ENCODE measurements around the gene CYP21A2. TPM values are rescaled to one million over a fixed set of nuclear protein-coding genes. Genes with fewer than 3 reads are reported as not detected.
"Not testable (repeated sequence)": the region's sequence is repeated elsewhere in the genome, so short reads cannot be mapped to it uniquely, and the experiment has no call there.

Gene CYP21A2
- total RNA-seq, 1 donor from 2014 or later: 0.44 TPM

DNA sequence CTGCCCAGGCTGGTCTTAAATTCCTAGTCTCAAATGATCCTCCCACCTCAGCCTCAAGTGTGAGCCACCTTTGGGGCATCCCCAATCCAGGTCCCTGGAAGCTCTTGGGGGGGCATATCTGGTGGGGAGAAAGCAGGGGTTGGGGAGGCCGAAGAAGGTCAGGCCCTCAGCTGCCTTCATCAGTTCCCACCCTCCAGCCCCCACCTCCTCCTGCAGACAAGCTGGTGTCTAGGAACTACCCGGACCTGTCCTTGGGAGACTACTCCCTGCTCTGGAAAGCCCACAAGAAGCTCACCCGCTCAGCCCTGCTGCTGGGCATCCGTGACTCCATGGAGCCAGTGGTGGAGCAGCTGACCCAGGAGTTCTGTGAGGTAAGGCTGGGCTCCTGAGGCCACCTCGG, 663 bp downstream of the CYP21A2 start:
- H3K4me3 Mint-ChIP-seq (ENCODE audit: unreplicated experiment); H3K4me1 Mint-ChIP-seq (ENCODE audit: unreplicated experiment); H3K36me3 Mint-ChIP-seq (ENCODE audit: low read depth, unreplicated experiment); DNase-seq (ENCODE audit: low spot score); H3K27me3 Mint-ChIP-seq (ENCODE audit: unreplicated experiment); H3K27ac Mint-ChIP-seq (ENCODE audit: unreplicated experiment); H3K9me3 Mint-ChIP-seq (ENCODE audit: unreplicated experiment): not testable (repeated sequence)

DNA sequence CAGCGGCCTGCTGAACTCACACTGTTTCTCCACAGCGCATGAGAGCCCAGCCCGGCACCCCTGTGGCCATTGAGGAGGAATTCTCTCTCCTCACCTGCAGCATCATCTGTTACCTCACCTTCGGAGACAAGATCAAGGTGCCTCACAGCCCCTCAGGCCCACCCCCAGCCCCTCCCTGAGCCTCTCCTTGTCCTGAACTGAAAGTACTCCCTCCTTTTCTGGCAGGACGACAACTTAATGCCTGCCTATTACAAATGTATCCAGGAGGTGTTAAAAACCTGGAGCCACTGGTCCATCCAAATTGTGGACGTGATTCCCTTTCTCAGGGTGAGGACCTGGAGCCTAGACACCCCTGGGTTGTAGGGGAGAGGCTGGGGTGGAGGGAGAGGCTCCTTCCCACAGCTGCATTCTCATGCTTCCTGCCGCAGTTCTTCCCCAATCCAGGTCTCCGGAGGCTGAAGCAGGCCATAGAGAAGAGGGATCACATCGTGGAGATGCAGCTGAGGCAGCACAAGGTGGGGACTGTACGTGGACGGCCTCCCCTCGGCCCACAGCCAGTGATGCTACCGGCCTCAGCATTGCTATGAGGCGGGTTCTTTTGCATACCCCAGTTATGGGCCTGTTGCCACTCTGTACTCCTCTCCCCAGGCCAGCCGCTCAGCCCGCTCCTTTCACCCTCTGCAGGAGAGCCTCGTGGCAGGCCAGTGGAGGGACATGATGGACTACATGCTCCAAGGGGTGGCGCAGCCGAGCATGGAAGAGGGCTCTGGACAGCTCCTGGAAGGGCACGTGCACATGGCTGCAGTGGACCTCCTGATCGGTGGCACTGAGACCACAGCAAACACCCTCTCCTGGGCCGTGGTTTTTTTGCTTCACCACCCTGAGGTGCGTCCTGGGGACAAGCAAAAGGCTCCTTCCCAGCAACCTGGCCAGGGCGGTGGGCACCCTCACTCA, 1.4 kb downstream of the CYP21A2 start:
- not testable (repeated sequence) for H3K36me3 Mint-ChIP-seq (ENCODE audit: low read depth, unreplicated experiment); DNase-seq (ENCODE audit: low spot score); H3K27me3 Mint-ChIP-seq (ENCODE audit: unreplicated experiment); H3K27ac Mint-ChIP-seq (ENCODE audit: unreplicated experiment); H3K4me3 Mint-ChIP-seq (ENCODE audit: unreplicated experiment); H3K4me1 Mint-ChIP-seq (ENCODE audit: unreplicated experiment); H3K9me3 Mint-ChIP-seq (ENCODE audit: unreplicated experiment)

DNA sequence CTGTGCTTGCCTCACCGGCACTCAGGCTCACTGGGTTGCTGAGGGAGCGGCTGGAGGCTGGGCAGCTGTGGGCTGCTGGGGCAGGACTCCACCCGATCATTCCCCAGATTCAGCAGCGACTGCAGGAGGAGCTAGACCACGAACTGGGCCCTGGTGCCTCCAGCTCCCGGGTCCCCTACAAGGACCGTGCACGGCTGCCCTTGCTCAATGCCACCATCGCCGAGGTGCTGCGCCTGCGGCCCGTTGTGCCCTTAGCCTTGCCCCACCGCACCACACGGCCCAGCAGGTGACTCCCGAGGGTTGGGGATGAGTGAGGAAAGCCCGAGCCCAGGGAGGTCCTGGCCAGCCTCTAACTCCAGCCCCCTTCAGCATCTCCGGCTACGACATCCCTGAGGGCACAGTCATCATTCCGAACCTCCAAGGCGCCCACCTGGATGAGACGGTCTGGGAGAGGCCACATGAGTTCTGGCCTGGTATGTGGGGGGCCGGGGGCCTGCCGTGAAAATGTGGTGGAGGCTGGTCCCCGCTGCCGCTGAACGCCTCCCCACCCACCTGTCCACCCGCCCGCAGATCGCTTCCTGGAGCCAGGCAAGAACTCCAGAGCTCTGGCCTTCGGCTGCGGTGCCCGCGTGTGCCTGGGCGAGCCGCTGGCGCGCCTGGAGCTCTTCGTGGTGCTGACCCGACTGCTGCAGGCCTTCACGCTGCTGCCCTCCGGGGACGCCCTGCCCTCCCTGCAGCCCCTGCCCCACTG, 2.3 kb downstream of the CYP21A2 start:
- not testable (repeated sequence) for H3K4me3 Mint-ChIP-seq (ENCODE audit: unreplicated experiment); H3K9me3 Mint-ChIP-seq (ENCODE audit: unreplicated experiment); H3K4me1 Mint-ChIP-seq (ENCODE audit: unreplicated experiment); H3K27me3 Mint-ChIP-seq (ENCODE audit: unreplicated experiment); DNase-seq (ENCODE audit: low spot score); H3K36me3 Mint-ChIP-seq (ENCODE audit: low read depth, unreplicated experiment); H3K27ac Mint-ChIP-seq (ENCODE audit: unreplicated experiment)

DNA sequence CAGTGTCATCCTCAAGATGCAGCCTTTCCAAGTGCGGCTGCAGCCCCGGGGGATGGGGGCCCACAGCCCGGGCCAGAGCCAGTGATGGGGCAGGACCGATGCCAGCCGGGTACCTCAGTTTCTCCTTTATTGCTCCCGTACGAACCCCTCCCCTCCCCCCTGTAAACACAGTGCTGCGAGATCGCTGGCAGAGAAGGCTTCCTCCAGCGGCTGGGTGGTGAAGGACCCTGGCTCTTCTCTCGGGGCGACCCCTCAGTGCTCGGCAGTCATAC, 2.8 kb downstream of the CYP21A2 start:
- not testable (repeated sequence) for H3K4me1 Mint-ChIP-seq (ENCODE audit: unreplicated experiment); H3K36me3 Mint-ChIP-seq (ENCODE audit: low read depth, unreplicated experiment)

DNA sequence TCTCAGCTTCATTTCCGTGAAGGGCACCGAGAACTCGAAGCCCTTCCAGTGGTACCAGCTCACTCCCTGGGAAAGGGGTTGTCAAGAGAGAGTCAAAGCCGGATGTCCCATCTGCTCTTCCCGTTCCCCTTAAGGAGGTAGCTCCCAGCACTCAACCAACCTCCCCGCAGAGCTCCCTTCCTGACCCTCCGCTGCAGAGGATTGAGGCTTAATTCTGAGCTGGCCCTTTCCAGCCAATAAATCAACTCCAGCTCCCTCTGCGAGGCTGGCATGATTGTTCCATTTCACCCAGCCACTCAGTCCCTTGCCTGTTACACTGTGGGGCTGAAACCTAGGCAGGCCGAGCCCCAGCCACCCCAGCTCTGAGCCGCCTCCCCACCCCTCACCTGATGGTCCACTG, 3.2 kb downstream of the CYP21A2 start:
- not testable (repeated sequence) for DNase-seq (ENCODE audit: low spot score); H3K4me1 Mint-ChIP-seq (ENCODE audit: unreplicated experiment); H3K9me3 Mint-ChIP-seq (ENCODE audit: unreplicated experiment); H3K36me3 Mint-ChIP-seq (ENCODE audit: low read depth, unreplicated experiment); H3K27ac Mint-ChIP-seq (ENCODE audit: unreplicated experiment); H3K4me3 Mint-ChIP-seq (ENCODE audit: unreplicated experiment); H3K27me3 Mint-ChIP-seq (ENCODE audit: unreplicated experiment)

More for the DNA sequence above, 2.8 kb downstream of the CYP21A2 start:
- H3K4me3 Mint-ChIP-seq (ENCODE audit: unreplicated experiment); H3K27me3 Mint-ChIP-seq (ENCODE audit: unreplicated experiment); H3K9me3 Mint-ChIP-seq (ENCODE audit: unreplicated experiment); DNase-seq (ENCODE audit: low spot score); H3K27ac Mint-ChIP-seq (ENCODE audit: unreplicated experiment): not testable (repeated sequence)

DNA sequence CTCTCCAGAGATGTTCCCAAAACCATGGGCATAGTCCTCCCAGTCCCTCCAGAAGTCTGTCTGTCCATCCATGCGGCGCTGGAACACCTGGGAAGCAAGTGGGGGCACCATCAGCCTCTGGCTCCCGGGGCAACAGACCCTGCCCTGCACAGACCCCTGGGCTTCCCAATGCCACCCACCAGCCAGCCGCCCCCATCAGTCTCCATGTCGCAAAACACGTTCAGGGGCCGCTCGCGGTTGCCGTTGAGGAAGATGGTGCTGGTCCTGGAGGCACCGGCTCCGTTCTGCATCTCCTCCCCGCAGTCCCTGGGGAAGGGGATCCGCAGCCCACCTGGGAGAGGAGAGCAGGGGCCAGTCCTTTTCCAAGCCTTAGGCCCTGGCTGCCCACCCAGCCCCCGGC, 4.1 kb downstream of the CYP21A2 start:
- H3K36me3 Mint-ChIP-seq (ENCODE audit: low read depth, unreplicated experiment); H3K4me3 Mint-ChIP-seq (ENCODE audit: unreplicated experiment); H3K27me3 Mint-ChIP-seq (ENCODE audit: unreplicated experiment); DNase-seq (ENCODE audit: low spot score); H3K9me3 Mint-ChIP-seq (ENCODE audit: unreplicated experiment); H3K27ac Mint-ChIP-seq (ENCODE audit: unreplicated experiment); H3K4me1 Mint-ChIP-seq (ENCODE audit: unreplicated experiment): not testable (repeated sequence)

DNA sequence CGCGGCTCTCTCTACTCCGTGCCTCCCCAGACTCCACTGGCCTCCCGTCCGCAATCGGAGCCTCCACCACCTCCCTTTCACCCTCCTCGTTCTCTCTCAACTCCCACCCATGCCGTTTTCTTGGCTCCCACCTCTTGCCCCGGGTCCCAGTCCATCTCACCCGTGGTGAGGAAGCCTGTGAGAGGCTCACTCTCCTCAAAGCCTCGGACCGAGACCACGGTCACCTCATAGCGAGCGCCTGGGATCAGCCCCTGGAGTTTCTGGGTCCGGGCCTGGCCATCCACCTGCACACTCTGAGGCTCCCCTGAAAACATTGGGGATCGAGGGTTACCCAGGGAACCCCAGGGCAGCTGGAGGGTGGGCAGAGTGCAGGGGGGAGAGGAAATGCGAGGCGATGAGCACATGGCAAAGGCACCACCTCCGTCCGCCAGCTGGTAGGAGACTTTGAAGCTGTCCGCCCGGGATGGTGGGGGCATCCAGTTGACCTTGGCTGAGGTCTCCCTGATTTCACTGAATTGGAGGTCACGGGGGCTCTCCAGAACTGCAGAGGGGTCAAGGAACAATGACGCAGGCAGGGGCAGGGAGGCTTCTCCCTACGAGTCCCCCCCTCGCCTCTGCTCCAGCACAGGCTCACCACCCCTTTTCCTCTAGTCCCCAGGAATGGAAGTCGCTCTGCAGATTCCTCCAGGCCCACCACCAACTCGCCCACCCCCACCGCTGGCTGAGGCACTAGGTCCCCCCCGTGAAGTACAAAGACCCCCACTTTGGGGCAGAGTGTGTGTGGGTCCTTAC, 5.6 kb downstream of the CYP21A2 start:
- not testable (repeated sequence) for H3K27ac Mint-ChIP-seq (ENCODE audit: unreplicated experiment); H3K27me3 Mint-ChIP-seq (ENCODE audit: unreplicated experiment); DNase-seq (ENCODE audit: low spot score); H3K4me1 Mint-ChIP-seq (ENCODE audit: unreplicated experiment); H3K4me3 Mint-ChIP-seq (ENCODE audit: unreplicated experiment); H3K36me3 Mint-ChIP-seq (ENCODE audit: low read depth, unreplicated experiment); H3K9me3 Mint-ChIP-seq (ENCODE audit: unreplicated experiment)

DNA sequence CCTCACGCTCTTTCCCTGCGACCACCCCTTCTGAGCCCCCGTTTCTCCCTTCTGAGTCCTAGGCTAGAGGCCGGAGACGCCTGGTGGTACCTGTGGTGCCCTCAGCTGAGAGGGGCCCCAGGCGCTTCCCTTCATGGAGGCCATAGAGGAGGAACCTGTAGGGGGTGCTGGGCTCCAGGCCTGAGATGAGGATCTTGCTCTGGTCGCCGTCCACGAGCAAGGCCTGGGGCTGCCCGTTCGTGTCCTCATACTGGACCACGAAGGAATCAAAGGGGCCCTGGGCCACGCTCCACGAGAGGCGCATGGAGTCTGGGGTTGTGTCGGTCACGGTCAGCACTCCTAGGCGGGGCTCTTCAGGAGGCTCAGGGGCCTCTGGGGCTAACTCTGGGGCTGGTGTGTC, 6.7 kb downstream of the CYP21A2 start:
- H3K36me3 Mint-ChIP-seq (ENCODE audit: low read depth, unreplicated experiment); H3K27ac Mint-ChIP-seq (ENCODE audit: unreplicated experiment); H3K4me1 Mint-ChIP-seq (ENCODE audit: unreplicated experiment); DNase-seq (ENCODE audit: low spot score); H3K9me3 Mint-ChIP-seq (ENCODE audit: unreplicated experiment); H3K27me3 Mint-ChIP-seq (ENCODE audit: unreplicated experiment); H3K4me3 Mint-ChIP-seq (ENCODE audit: unreplicated experiment): not testable (repeated sequence)

Data from endothelial cell (in vitro differentiated cells).